Liver (tissue), 9 donors: ENCODE data around the gene PRPF40A. TPM values are rescaled to one million over a fixed set of nuclear protein-coding genes. Genes with fewer than 3 reads are reported as not detected.

ENCODE experiments used
- DNase-seq: peaks from one replicate; pipeline ENCODE4 v3.0.0-alpha.2; 2017; ENCODE audit warnings: low spot score
- H3K27ac ChIP-seq, 2 donors: one replicate each; pipeline ENCODE4 v1.7.0; 2013; ENCODE audit warnings: inconsistent platforms in 2 of 2, low read length in 2 of 2, control low read depth in 1 of 2, low read depth in 1 of 2, mild to moderate bottlenecking in 1 of 2
- H3K27me3 ChIP-seq, 4 donors: one replicate each; pipeline versions ENCODE4 v1.6.1 to v1.7.0; 2013; ENCODE audit warnings: low read length in 3 of 4, inconsistent platforms in 1 of 4, mild to moderate bottlenecking in 1 of 4, moderate library complexity in 1 of 4; ENCODE audit not compliant: control insufficient read depth in 4 of 4, insufficient read depth in 4 of 4
- H3K36me3 ChIP-seq, 4 donors: one replicate each; pipeline versions ENCODE4 v1.6.1 to v1.7.0; 2013; ENCODE audit warnings: low read length in 3 of 4, mild to moderate bottlenecking in 3 of 4, low read depth in 1 of 4, moderate library complexity in 1 of 4; ENCODE audit not compliant: control insufficient read depth in 4 of 4, insufficient read depth in 3 of 4
- H3K4me1 ChIP-seq, 4 donors: one replicate each; pipeline versions ENCODE4 v1.6.1 to v1.7.0; 2013; ENCODE audit warnings: low read length in 3 of 4, mild to moderate bottlenecking in 3 of 4, moderate library complexity in 1 of 4; ENCODE audit not compliant: control insufficient read depth in 4 of 4, insufficient read depth in 4 of 4
- H3K4me3 ChIP-seq, 3 donors: one replicate each; pipeline versions ENCODE4 v1.6.1 to v1.7.0; 2013; ENCODE audit warnings: low read length in 3 of 3, control low read depth in 1 of 3, low read depth in 1 of 3, mild to moderate bottlenecking in 1 of 3
- H3K9ac ChIP-seq, 2 donors: one replicate each; pipeline ENCODE4 v1.7.0; 2013; ENCODE audit warnings: low read length in 2 of 2, mild to moderate bottlenecking in 2 of 2, moderate library complexity in 2 of 2, control low read depth in 1 of 2, low read depth in 1 of 2
- H3K9me3 ChIP-seq, 4 donors: one replicate each; pipeline versions ENCODE4 v1.6.1 to v1.7.0; 2013; ENCODE audit warnings: low read length in 3 of 4; ENCODE audit not compliant: control insufficient read depth in 4 of 4
- ATF3 ChIP-seq: IDR thresholded peaks from 2 replicates; pipeline ENCODE4 v1.6.1; 2016; ENCODE audit warnings: antibody characterized with exemption
- CTCF ChIP-seq: fragments of 150-350 bp; IDR thresholded peaks from 2 replicates; pipeline ENCODE4 v1.5.1; 2017; ENCODE audit warnings: improper control_type of control experiment, low read depth, low read length; ENCODE audit not compliant: missing input control
- GABPA ChIP-seq, 2 donors: IDR thresholded peaks in 1 of 2; conservative IDR thresholded peaks in 1 of 2; 2 replicates each; pipeline ENCODE4 v1.6.1; 2016; ENCODE audit warnings: antibody characterized with exemption in 2 of 2, mild to moderate bottlenecking in 1 of 2, moderate library complexity in 1 of 2
- HNF4A ChIP-seq, 2 donors: conservative IDR thresholded peaks; 2 replicates each; pipeline ENCODE4 v1.6.1; 2016; ENCODE audit warnings: antibody characterized with exemption in 2 of 2, mild to moderate bottlenecking in 2 of 2
- JUND ChIP-seq, 2 donors: IDR thresholded peaks; 2 replicates each; pipeline ENCODE4 v1.6.1; 2016; ENCODE audit warnings: antibody characterized with exemption in 2 of 2
- NR2F2 ChIP-seq: IDR thresholded peaks from 2 replicates; pipeline ENCODE4 v1.6.1; 2016; ENCODE audit warnings: antibody characterized with exemption
- RAD21 ChIP-seq, 2 donors: IDR thresholded peaks; 2 replicates each; pipeline ENCODE4 v1.6.1; 2016; ENCODE audit warnings: antibody characterized with exemption in 2 of 2, mild to moderate bottlenecking in 2 of 2
- RXRA ChIP-seq, 2 donors: IDR thresholded peaks; 2 replicates each; pipeline ENCODE4 v1.6.1; 2017 to 2018; ENCODE audit warnings: antibody characterized with exemption in 2 of 2, mild to moderate bottlenecking in 1 of 2
- SP1 ChIP-seq: IDR thresholded peaks from 2 replicates; pipeline ENCODE4 v1.6.1; 2018; ENCODE audit warnings: antibody characterized with exemption, mild to moderate bottlenecking
- YY1 ChIP-seq: IDR thresholded peaks from 2 replicates; pipeline ENCODE4 v1.6.1; 2016; ENCODE audit warnings: antibody characterized with exemption, mild to moderate bottlenecking
- ZBTB33 ChIP-seq: IDR thresholded peaks from 2 replicates; pipeline ENCODE4 v1.6.1; 2016; ENCODE audit warnings: antibody characterized with exemption
- polyA plus RNA-seq, 2 donors: library from polyadenylated mRNA; stranded (reverse) in 1 of 2; unstranded in 1 of 2; fragments of 200-250 nt in 1 of 2; fragments of >200 nt in 1 of 2; fragmentation: Nextera tagmentation in 1 of 2; extraction: Ambion mirVana in 1 of 2; gene quantifications; one replicate each; pipeline versions ENCODE4 v1.2.1 to v1.2.3, GENCODE V29; 2013 to 2015
- total RNA-seq, 2 donors: library from RNA; depleted of rRNA; stranded (reverse); fragments of >200 nt; gene quantifications; one replicate each; pipeline ENCODE4 v1.2.3, GENCODE V29; 2014
- donor health status: healthy.
- donor health status: healthy.
- donor health status: healthy.
- donor health status: healthy.
- donor health status: healthy.

PRPF40A gene
- total and polyA plus RNA-seq, 4 donors = 18.8 to 58.1 (median 53.7) TPM

GRCh38 chr2:152693033-152693432 is 24.2 kb downstream of the PRPF40A start (continued):
- TF ChIP-seq ATF3 (no peak), YY1 (no peak), CTCF (no peak)

- peaks cover 0 to 5% (median 1%) of the 10 kb centered on the region in 4 donors for H3K36me3 ChIP-seq
- H3K27me3 ChIP-seq = no peaks in the 10 kb centered on the region
- DNase-seq = no peak
- no peak overlapping the region for H3K9ac ChIP-seq
- no peak overlapping the region for H3K27ac ChIP-seq
- H3K4me1 ChIP-seq = no peaks in the 10 kb centered on the region
- H3K9me3 ChIP-seq = no peaks in the 10 kb centered on the region
- no peak overlapping the region for H3K4me3 ChIP-seq
- TF ChIP-seq RAD21 (IDR thresholded peaks at IDR 0.05) (no peak), JUND (IDR thresholded peaks at IDR 0.05) (no peak), NR2F2 (no peak), ZBTB33 (no peak), SP1 (no peak), RXRA (IDR thresholded peaks at IDR 0.05) (no peak), CTCF (no peak), GABPA (IDR thresholded peaks at IDR 0.05 in 1 of 2, conservative IDR thresholded peaks at IDR 0.05 in 1 of 2) (no peak)
Measured at GRCh38 chr2:152686321-152686720, 30.9 kb downstream of the PRPF40A start.

- DNase-seq = no peak
- Histone ChIP-seq H3K27ac (no peak overlapping the region), H3K4me1 (no peaks in the 10 kb centered on the region), H3K27me3 (no peaks in the 10 kb centered on the region), H3K4me3 (no peak overlapping the region), H3K9me3 (no peaks in the 10 kb centered on the region), H3K36me3 (peaks cover 3 to 26% (median 13%) of the 10 kb centered on the region in 4 donors), H3K9ac (no peak overlapping the region)
- TF ChIP-seq HNF4A (conservative IDR thresholded peaks at IDR 0.05) = no peak
Measured at GRCh38 chr2:152683400-152683799, 33.9 kb downstream of the PRPF40A start.
